B cell (primary cell): ENCODE measurements around the gene ARHGAP26. TPM values are rescaled to one million over a fixed set of nuclear protein-coding genes. Genes with fewer than 3 reads are reported as not detected.

Experiments used
- ATAC-seq: fragments of 200-7000 bp; cut with Tn5 transposase; one replicate; pipeline ENCODE4 v1.10.0; 2021; ENCODE audit warnings: low read depth, mild to moderate bottlenecking, moderate number of reproducible peaks, moderate library complexity
- CTCF ChIA-PET: fragments of 350-600 bp; sonication (Branson Sonifier 250); formaldehyde crosslinking; loops from one replicate; lab custom pipeline; 2021; ENCODE audit warnings: antibody characterized with exemption, inconsistent platforms; lab: Charles Lee
- POLR2A ChIA-PET: fragments of 350-600 bp; sonication (Branson Sonifier 250); formaldehyde crosslinking; loops from one replicate; lab custom pipeline; 2021; ENCODE audit warnings: antibody characterized with exemption; lab: Charles Lee
- DNase-seq: peaks from one replicate; pipeline ENCODE4 v3.0.0; 2013
- H2AFZ ChIP-seq: 2 replicates; pipeline ENCODE4 v1.6.1; 2012; ENCODE audit warnings: mild to moderate bottlenecking, low read depth, low read length; ENCODE audit not compliant: insufficient read depth, poor library complexity, severe bottlenecking
- H3K27ac ChIP-seq, 2 donors: 1 replicate in 1 of 2; 2 replicates in 1 of 2; pipeline ENCODE4 v1.5.1; 2012 to 2013; ENCODE audit warnings: low read length in 2 of 2, mild to moderate bottlenecking in 2 of 2, moderate library complexity in 1 of 2
- H3K27me3 ChIP-seq, 4 experiments: fragments of 200-600 bp in 1 of 4; sonication (generic) in 1 of 4; replicated peaks in 1 of 4; 1 replicate in 2 of 4; 2 replicates in 2 of 4; pipeline versions ENCODE4 v1.6.1 to v1.7.0; 2013 to 2016; ENCODE audit warnings: low read length in 3 of 4, mild to moderate bottlenecking in 2 of 4, mixed read lengths in 1 of 4, moderate library complexity in 1 of 4; ENCODE audit not compliant: insufficient read depth in 4 of 4, control insufficient read depth in 3 of 4; ENCODE audit errors: control extremely low read depth in 1 of 4
- H3K36me3 ChIP-seq, 2 experiments: replicated peaks in 1 of 2; 1 replicate in 1 of 2; 2 replicates in 1 of 2; pipeline versions ENCODE4 v1.6.1 to v1.7.1; 2013; ENCODE audit warnings: low read length in 1 of 2; ENCODE audit not compliant: insufficient read depth in 2 of 2, control insufficient read depth in 1 of 2; ENCODE audit errors: control extremely low read depth in 1 of 2, extremely low read depth in 1 of 2
- H3K4me1 ChIP-seq, 2 donors: fragments of 200-600 bp in 1 of 2; sonication (generic) in 1 of 2; 1 replicate in 1 of 2; 2 replicates in 1 of 2; pipeline versions ENCODE4 v1.5.1 to v1.6.1; 2013 to 2017; ENCODE audit warnings: low read length in 2 of 2; ENCODE audit not compliant: control insufficient read depth in 2 of 2, insufficient read depth in 2 of 2
- H3K4me2 ChIP-seq: replicated peaks from 2 replicates; pipeline ENCODE3; 2012; ENCODE audit warnings: mild to moderate bottlenecking, low read depth, low read length; ENCODE audit not compliant: poor library complexity, severe bottlenecking
- H3K4me3 ChIP-seq, 5 experiments: fragments of 200-600 bp in 1 of 5; sonication (generic) in 1 of 5; 1 replicate in 3 of 5; 2 replicates in 2 of 5; pipeline versions ENCODE4 v1.5.1 to v1.7.0; 2011 to 2016; ENCODE audit warnings: low read length in 4 of 5, mild to moderate bottlenecking in 4 of 5, low read depth in 2 of 5, control low read depth in 1 of 5, moderate library complexity in 1 of 5; ENCODE audit not compliant: insufficient read depth in 1 of 5; ENCODE audit errors: control extremely low read depth in 1 of 5, extremely low read depth in 1 of 5
- H3K79me2 ChIP-seq: fragments of 200-600 bp; sonication (generic); one replicate; pipeline ENCODE4 v1.6.0; 2016; ENCODE audit warnings: low read length; ENCODE audit not compliant: control insufficient read depth, insufficient read depth
- H3K9ac ChIP-seq: fragments of 200-600 bp; sonication (generic); 2 replicates; pipeline ENCODE4 v1.6.1; 2017; ENCODE audit warnings: mild to moderate bottlenecking, low read length, moderate library complexity
- H3K9me3 ChIP-seq, 3 donors: one replicate each; pipeline versions ENCODE4 v1.6.1 to v1.7.1; 2013; ENCODE audit warnings: low read length in 2 of 3; ENCODE audit not compliant: control insufficient read depth in 2 of 3, insufficient read depth in 1 of 3; ENCODE audit errors: control extremely low read depth in 1 of 3
- H4K20me1 ChIP-seq: 2 replicates; pipeline ENCODE4 v1.6.0; 2012; ENCODE audit warnings: mild to moderate bottlenecking, low read length; ENCODE audit not compliant: insufficient read depth, control insufficient read depth, poor library complexity, severe bottlenecking
- H3K27ac Mint-ChIP-seq: one replicate; pipeline ENCODE4 v1.8.0; 2021; ENCODE audit warnings: mixed read lengths
- H3K27me3 Mint-ChIP-seq: one replicate; pipeline ENCODE4 v1.8.0; 2021; ENCODE audit warnings: mixed read lengths
- H3K4me1 Mint-ChIP-seq: one replicate; pipeline ENCODE4 v1.8.0; 2021; ENCODE audit warnings: mixed read lengths
- H3K4me3 Mint-ChIP-seq: one replicate; pipeline ENCODE4 v1.8.0; 2021; ENCODE audit warnings: mixed read lengths
- H3K9me3 Mint-ChIP-seq: one replicate; pipeline ENCODE4 v1.8.0; 2022; ENCODE audit warnings: mixed read lengths; ENCODE audit not compliant: insufficient read depth
- CTCF ChIP-seq: fragments of 200-600 bp; IDR thresholded peaks from one replicate; pipeline ENCODE4 v1.8.0; 2022; ENCODE audit warnings: antibody characterized with exemption, mild to moderate bottlenecking
- EZH2 ChIP-seq: IDR thresholded peaks from 2 replicates; pipeline ENCODE4 v1.6.1; 2012; ENCODE audit warnings: borderline replicate concordance, low read depth, mild to moderate bottlenecking, moderate library complexity, low read length; ENCODE audit not compliant: insufficient read depth, poor library complexity, severe bottlenecking
- WGBS: methylation state at CpG from one replicate; pipeline ENCODE4 v1.1.5; 2013; ENCODE audit warnings: missing lambda C conversion rate; ENCODE audit not compliant: insufficient coverage; 5-methylcytosine and 5-hydroxymethylcytosine counted together
- intact Hi-C: fragments of 100-400 bp; cut with micrococcal nuclease; formaldehyde crosslinking; loops from one replicate; pipeline ENCODE4 v1.10.0; 2022
- polyA plus RNA-seq: library from polyadenylated mRNA; depleted of rRNA; stranded (reverse); fragments of >200 nt; gene quantifications from 2 replicates; pipeline ENCODE4 v1.2.3, GENCODE V29; 2012
- total RNA-seq, 2 donors: library from RNA; stranded (reverse); fragments of 120-200 nt in 1 of 2; gene quantifications; 1 replicate in 1 of 2; 2 replicates in 1 of 2; pipeline versions ENCODE4 v1.2.3 to v1.2.4, GENCODE V29; 2013 to 2022

The ARHGAP26 gene
- total and polyA plus RNA-seq, 2 donors (not counting 1 experiment from before 2014, with no cell fraction given): 1.8 to 22.5 TPM

GRCh38 chr5:143019614-143020515 is 249.7 kb downstream of the ARHGAP26 start:
- no peak overlapping the region for H3K4me3 Mint-ChIP-seq
- Histone ChIP-seq H3K4me3 (no peak overlapping the region), H3K27me3 (no peaks in the 10 kb centered on the region), H3K4me2 (no peak overlapping the region), H4K20me1 (no peaks in the 10 kb centered on the region), H3K36me3 (no peaks in the 10 kb centered on the region), H3K79me2 (no peaks in the 10 kb centered on the region), H3K9me3 (no peaks in the 10 kb centered on the region), H2AFZ (no peak overlapping the region), H3K4me1 (no peaks in the 10 kb centered on the region), H3K9ac (no peak overlapping the region), H3K27ac (no peak overlapping the region)
- peaks cover 14% of the 10 kb centered on the region for H3K4me1 Mint-ChIP-seq
- DNase-seq (no peak), ATAC-seq (no peak)
- H3K27ac Mint-ChIP-seq: peak overlapping the region; percentile 15
- H3K9me3 Mint-ChIP-seq: no peaks in the 10 kb centered on the region
- 63% methylated on average over 2 of the region's 7 CpGs for WGBS
- ChIA-PET POLR2A (interaction anchor here (0.7 kb wide), 1 partner anchor 1531 kb away, joined by 7 read pairs; the partner anchor contains the start of gene PCDHGC5), CTCF (interaction anchor here (0.6 to 1.1 kb wide), 4 partner anchors 11 to 805 kb away, joined by 3 to 4 read pairs (median 4); no protein-coding TSS in a partner anchor)
- intact Hi-C loops: no loop called here
- no peaks in the 10 kb centered on the region for H3K27me3 Mint-ChIP-seq
- TF ChIP-seq CTCF (no peak), EZH2 (no peak)

GRCh38 chr5:143021595-143021994 is 251.4 kb downstream of the ARHGAP26 start:
- POLR2A ChIA-PET: no interaction called here
- Mint-ChIP-seq H3K27ac (no peak overlapping the region), H3K9me3 (no peaks in the 10 kb centered on the region), H3K4me1 (peaks cover 14% of the 10 kb centered on the region), H3K27me3 (no peaks in the 10 kb centered on the region), H3K4me3 (no peak overlapping the region)
- no peak overlapping the region for H2AFZ ChIP-seq
- no peaks in the 10 kb centered on the region for H3K36me3 ChIP-seq
- TF ChIP-seq EZH2 (no peak), CTCF (no peak)
- no peaks in the 10 kb centered on the region for H4K20me1 ChIP-seq
- H3K27me3 ChIP-seq: no peaks in the 10 kb centered on the region
- no peaks in the 10 kb centered on the region for H3K79me2 ChIP-seq
- H3K4me3 ChIP-seq: no peak overlapping the region
- no peaks in the 10 kb centered on the region for H3K9me3 ChIP-seq
- DNase-seq: no peak
- H3K27ac ChIP-seq: no peak overlapping the region
- intact Hi-C loops: no loop called here
- no CpG with 5 or more reads among the region's 2 CpGs for WGBS
- H3K4me1 ChIP-seq: no peaks in the 10 kb centered on the region
- H3K4me2 ChIP-seq: no peak overlapping the region
- no peak for ATAC-seq
- H3K9ac ChIP-seq: no peak overlapping the region
- CTCF ChIA-PET: no interaction called here
